Glomerular endothelial cell (primary cell): ENCODE data around the gene TMEM253. TPM values are rescaled to one million over a fixed set of nuclear protein-coding genes. Genes with fewer than 3 reads are reported as not detected.

Source experiments
- total RNA-seq: library from RNA; depleted of rRNA; stranded (reverse); fragments of >200 nt; gene quantifications from 2 replicates; pipeline ENCODE4 v1.2.3, GENCODE V29; 2015

The TMEM253 gene
- total RNA-seq, 1 donor from 2014 or later = not detected

Other genes starting within 250 kb of the TMEM253 start
- gene RNASE3, start 209.7 kb upstream of the TMEM253 start, total RNA-seq = not detected in 2 replicates
- not detected in 2 replicates for gene RNASE2, start 145.6 kb upstream of the TMEM253 start, total RNA-seq
- gene METTL17, start 111.1 kb upstream of the TMEM253 start, total RNA-seq = 47.3 and 62.2 TPM in 2 replicates
- not detected in 2 replicates for gene SLC39A2, start 101.8 kb upstream of the TMEM253 start, total RNA-seq
- 2.6 and 3.1 TPM in 2 replicates for gene NDRG2, start 76.0 kb upstream of the TMEM253 start, total RNA-seq
- not detected in 2 replicates for gene TPPP2, start 70.8 kb upstream of the TMEM253 start, total RNA-seq
- gene RNASE13, start 66.3 kb upstream of the TMEM253 start, total RNA-seq = not detected in 2 replicates
- gene RNASE7, start 58.7 kb upstream of the TMEM253 start, total RNA-seq = not detected in 2 replicates
- gene RNASE8, start 43.2 kb upstream of the TMEM253 start, total RNA-seq = not detected in 2 replicates
- 20.4 and 22.0 TPM in 2 replicates for gene ARHGEF40, start 30.8 kb upstream of the TMEM253 start, total RNA-seq
- gene ZNF219, start 2.4 kb upstream of the TMEM253 start, total RNA-seq = 20.9 and 39.1 TPM in 2 replicates
- gene OR5AU1, start 55.0 kb downstream of the TMEM253 start, total RNA-seq = not detected in 2 replicates
- 537 and 719 TPM in 2 replicates for gene HNRNPC, start 168.4 kb downstream of the TMEM253 start, total RNA-seq
- gene RPGRIP1, start 179.0 kb downstream of the TMEM253 start, total RNA-seq = not detected in 2 replicates